ENCODE measurements around the gene MASP2. TPM values are rescaled to one million over a fixed set of nuclear protein-coding genes. Genes with fewer than 3 reads are reported as not detected.

Gene MASP2
- total and polyA plus RNA-seq, 2 donors (not counting 1 experiment from before 2014, with no cell fraction given) = 0.06 TPM; not detected in 1

- H4K20me1 ChIP-seq (ENCODE audit: control insufficient read depth, insufficient read depth, low read length, poor library complexity, severe bottlenecking) = no peaks in the 10 kb centered on the region
- no peak overlapping the region for H3K4me2 ChIP-seq (replicated peaks; ENCODE audit: low read depth, low read length, poor library complexity, severe bottlenecking)
- no CpG with 5 or more reads among the region's 1 CpG for WGBS (ENCODE audit: insufficient coverage)
- no peaks in the 10 kb centered on the region for H3K79me2 ChIP-seq (ENCODE audit: control insufficient read depth, insufficient read depth, low read length)
- Mint-ChIP-seq H3K27me3 (no peaks in the 10 kb centered on the region), H3K9me3 (ENCODE audit: insufficient read depth) (no peaks in the 10 kb centered on the region), H3K4me3 (no peak overlapping the region), H3K4me1 (no peaks in the 10 kb centered on the region), H3K27ac (no peak overlapping the region)
- H3K36me3 ChIP-seq (replicated peaks in 1 of 2; ENCODE audit: control extremely low read depth in 1 of 2, control insufficient read depth in 1 of 2, extremely low read depth in 1 of 2, insufficient read depth in 2 of 2, low read length in 1 of 2) = no peaks in the 10 kb centered on the region
- no peak overlapping the region for H2AFZ ChIP-seq (ENCODE audit: insufficient read depth, low read depth, low read length, poor library complexity, severe bottlenecking)
- H3K9me3 ChIP-seq (ENCODE audit: control extremely low read depth in 1 of 3, control insufficient read depth in 2 of 3, insufficient read depth in 1 of 3, low read length in 2 of 3) = peaks cover 0 to 13% (median 1%) of the 10 kb centered on the region in 3 donors
- intact Hi-C loops (cut with micrococcal nuclease) = no loop called here
- H3K27ac ChIP-seq (ENCODE audit: low read length in 2 of 2) = no peak overlapping the region
- no peaks in the 10 kb centered on the region for H3K27me3 ChIP-seq (replicated peaks in 1 of 4; ENCODE audit: control extremely low read depth in 1 of 4, control insufficient read depth in 3 of 4, insufficient read depth in 4 of 4, low read length in 3 of 4)
- ATAC-seq (ENCODE audit: low read depth) (no peak), DNase-seq (no peak)
- no peak for TF ChIP-seq EZH2 (IDR thresholded peaks at IDR 0.05; ENCODE audit: borderline replicate concordance, insufficient read depth, low read depth, low read length, poor library complexity, severe bottlenecking)
- TF ChIP-seq CTCF (IDR thresholded peaks at IDR 0.05) = no peak
- H3K4me3 ChIP-seq (ENCODE audit: control extremely low read depth in 1 of 5, extremely low read depth in 1 of 5, insufficient read depth in 1 of 5, low read depth in 2 of 5, low read length in 4 of 5) = no peak overlapping the region
- CTCF ChIA-PET = interaction anchor here (1.3 kb wide), 1 partner anchor 241 kb away, joined by 3 read pairs; no protein-coding TSS in a partner anchor
- H3K4me1 ChIP-seq (ENCODE audit: control insufficient read depth in 2 of 2, insufficient read depth in 2 of 2, low read length in 2 of 2) = no peaks in the 10 kb centered on the region
- POLR2A ChIA-PET = no interaction called here
- no peak overlapping the region for H3K9ac ChIP-seq (ENCODE audit: low read length)
Measured at GRCh38 chr1:11000526-11000925, 46.5 kb downstream of the MASP2 start.

GRCh38 chr1:10996100-10996499 lies 50.9 kb downstream of the MASP2 start:
- H3K27me3 ChIP-seq (replicated peaks in 1 of 4; ENCODE audit: control extremely low read depth in 1 of 4, control insufficient read depth in 3 of 4, insufficient read depth in 4 of 4, low read length in 3 of 4) = no peaks in the 10 kb centered on the region
- ChIA-PET POLR2A (no interaction called here), CTCF (interaction anchor here (0.7 kb wide), 1 partner anchor 453 kb away, joined by 3 read pairs; no protein-coding TSS in a partner anchor)
- 100% methylated on average over 2 of the region's 3 CpGs for WGBS (ENCODE audit: insufficient coverage)
- H3K36me3 ChIP-seq (replicated peaks in 1 of 2; ENCODE audit: control extremely low read depth in 1 of 2, control insufficient read depth in 1 of 2, extremely low read depth in 1 of 2, insufficient read depth in 2 of 2, low read length in 1 of 2) = no peaks in the 10 kb centered on the region
- DNase-seq (no peak), ATAC-seq (ENCODE audit: low read depth) (no peak)
- no peaks in the 10 kb centered on the region for H3K9me3 Mint-ChIP-seq (ENCODE audit: insufficient read depth)
- no peak overlapping the region for H3K27ac ChIP-seq (ENCODE audit: low read length in 2 of 2)
- H3K27me3 Mint-ChIP-seq = no peaks in the 10 kb centered on the region
- no peak overlapping the region for H3K4me2 ChIP-seq (replicated peaks; ENCODE audit: low read depth, low read length, poor library complexity, severe bottlenecking)
- no peaks in the 10 kb centered on the region for H3K4me1 Mint-ChIP-seq
- no peaks in the 10 kb centered on the region for H3K79me2 ChIP-seq (ENCODE audit: control insufficient read depth, insufficient read depth, low read length)
- no peak overlapping the region for H3K4me3 Mint-ChIP-seq
- no peak overlapping the region for H3K4me3 ChIP-seq (ENCODE audit: control extremely low read depth in 1 of 5, extremely low read depth in 1 of 5, insufficient read depth in 1 of 5, low read depth in 2 of 5, low read length in 4 of 5)
- H3K27ac Mint-ChIP-seq = no peak overlapping the region
- H3K4me1 ChIP-seq (ENCODE audit: control insufficient read depth in 2 of 2, insufficient read depth in 2 of 2, low read length in 2 of 2) = no peaks in the 10 kb centered on the region
- TF ChIP-seq CTCF (IDR thresholded peaks at IDR 0.05) = no peak
- TF ChIP-seq EZH2 (IDR thresholded peaks at IDR 0.05; ENCODE audit: borderline replicate concordance, insufficient read depth, low read depth, low read length, poor library complexity, severe bottlenecking) = no peak
- H2AFZ ChIP-seq (ENCODE audit: insufficient read depth, low read depth, low read length, poor library complexity, severe bottlenecking) = no peak overlapping the region
- no peaks in the 10 kb centered on the region for H4K20me1 ChIP-seq (ENCODE audit: control insufficient read depth, insufficient read depth, low read length, poor library complexity, severe bottlenecking)
- H3K9me3 ChIP-seq (ENCODE audit: control extremely low read depth in 1 of 3, control insufficient read depth in 2 of 3, insufficient read depth in 1 of 3, low read length in 2 of 3) = peaks cover 0 to 9% (median 1%) of the 10 kb centered on the region in 3 donors
- intact Hi-C loops (cut with micrococcal nuclease) = no loop called here
- H3K9ac ChIP-seq (ENCODE audit: low read length) = no peak overlapping the region
